Retinal pigment epithelial cell (primary cell): ENCODE measurements around the gene CEP83.

Experiments used
- DNase-seq: peaks from one replicate; pipeline ENCODE4 v3.0.0-alpha.2; 2010; ENCODE audit warnings: low read depth
- H3K4me3 ChIP-seq: 2 replicates; pipeline ENCODE4 v1.5.1; 2011; ENCODE audit warnings: mild to moderate bottlenecking, low read length, control low read depth, moderate library complexity
- CTCF ChIP-seq: conservative IDR thresholded peaks from 2 replicates; pipeline ENCODE4 v1.5.1; 2011; ENCODE audit warnings: low read depth, low read length, control low read depth, inconsistent platforms

CEP83 gene

GRCh38 chr12:94338006-94338794 lies 121.5 kb downstream of the CEP83 start:
- DNase-seq = no peak
- TF ChIP-seq CTCF = no peak
- H3K4me3 ChIP-seq = no peak overlapping the region

GRCh38 chr12:94336211-94336925 lies 123.3 kb downstream of the CEP83 start:
- DNase-seq = no peak
- no peak for TF ChIP-seq CTCF
- no peak overlapping the region for H3K4me3 ChIP-seq

- no peak for DNase-seq
- no peak for TF ChIP-seq CTCF
- H3K4me3 ChIP-seq = no peak overlapping the region
Observed at GRCh38 chr12:94333396-94333795, 126.3 kb downstream of the CEP83 start.

- no peak overlapping the region for H3K4me3 ChIP-seq
Observed at GRCh38 chr12:94329366-94329765, 130.3 kb downstream of the CEP83 start.

GRCh38 chr12:94327809-94328208 lies 131.9 kb downstream of the CEP83 start:
- no peak overlapping the region for H3K4me3 ChIP-seq
- DNase-seq = no peak
- no peak for TF ChIP-seq CTCF

More at GRCh38 chr12:94329366-94329765, 130.3 kb downstream of the CEP83 start:
- no peak for DNase-seq
- TF ChIP-seq CTCF = peak; percentile 9

GRCh38 chr12:94326727-94327126 lies 132.9 kb downstream of the CEP83 start:
- H3K4me3 ChIP-seq = no peak overlapping the region
- DNase-seq = peak; percentile 11
- TF ChIP-seq CTCF = no peak

- TF ChIP-seq CTCF = no peak
- DNase-seq = no peak
- H3K4me3 ChIP-seq = no peak overlapping the region
Observed at GRCh38 chr12:94326234-94326633, 133.4 kb downstream of the CEP83 start.
